Stimulated activated CD8-positive, alpha-beta memory T cell treated with anti-CD3 and anti-CD28 coated beads, Interleukin-7, amount 100 ng/mL, for 24 hours (primary cell): ENCODE results near the gene C4BPB.

ENCODE experiments used
- DNase-seq: peaks from one replicate; pipeline ENCODE4 v3.0.0-alpha.2; 2020; ENCODE audit warnings: low read depth

C4BPB gene

GRCh38 chr1:207145401-207146058 lies 56.9 kb downstream of the C4BPB start:
- no peak for DNase-seq
